HG03139 (cell line): Measurements from ENCODE around the gene NCAPH2.
"Not testable (repeated sequence)": the region's sequence is repeated elsewhere in the genome, so short reads cannot be mapped to it uniquely, and the experiment has no call there.

Source experiments
- ATAC-seq: cut with Tn5 transposase; IDR thresholded peaks from one replicate; pipeline ENCODE4 v1.9.1; 2021; ENCODE audit not compliant: unreplicated experiment

The NCAPH2 gene

DNA sequence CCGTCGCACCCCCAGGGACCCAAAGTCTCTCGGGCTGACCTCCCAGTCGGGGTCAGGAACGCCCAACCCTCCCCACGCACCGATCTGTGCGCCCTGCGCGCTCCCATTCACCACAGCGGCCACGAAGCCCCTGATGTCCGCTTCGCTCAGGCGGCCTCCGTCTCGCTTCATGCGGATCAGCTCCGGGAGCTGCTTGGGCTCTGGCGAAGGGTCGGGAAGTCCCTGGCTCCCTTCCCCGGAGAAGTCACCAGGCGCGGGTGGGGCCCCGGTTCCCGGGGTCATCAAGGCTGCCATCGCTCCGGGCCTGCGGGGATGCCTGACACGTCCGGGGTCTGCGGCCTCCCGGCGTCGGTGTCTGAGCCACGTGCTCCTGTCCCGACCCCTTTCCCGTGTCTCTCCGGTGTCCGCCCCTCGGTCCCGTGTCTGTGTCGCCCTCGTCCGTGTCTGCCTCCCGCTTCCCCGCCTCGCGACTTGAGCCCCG lies 21.4 kb downstream of the NCAPH2 start:
- no peak for ATAC-seq

DNA sequence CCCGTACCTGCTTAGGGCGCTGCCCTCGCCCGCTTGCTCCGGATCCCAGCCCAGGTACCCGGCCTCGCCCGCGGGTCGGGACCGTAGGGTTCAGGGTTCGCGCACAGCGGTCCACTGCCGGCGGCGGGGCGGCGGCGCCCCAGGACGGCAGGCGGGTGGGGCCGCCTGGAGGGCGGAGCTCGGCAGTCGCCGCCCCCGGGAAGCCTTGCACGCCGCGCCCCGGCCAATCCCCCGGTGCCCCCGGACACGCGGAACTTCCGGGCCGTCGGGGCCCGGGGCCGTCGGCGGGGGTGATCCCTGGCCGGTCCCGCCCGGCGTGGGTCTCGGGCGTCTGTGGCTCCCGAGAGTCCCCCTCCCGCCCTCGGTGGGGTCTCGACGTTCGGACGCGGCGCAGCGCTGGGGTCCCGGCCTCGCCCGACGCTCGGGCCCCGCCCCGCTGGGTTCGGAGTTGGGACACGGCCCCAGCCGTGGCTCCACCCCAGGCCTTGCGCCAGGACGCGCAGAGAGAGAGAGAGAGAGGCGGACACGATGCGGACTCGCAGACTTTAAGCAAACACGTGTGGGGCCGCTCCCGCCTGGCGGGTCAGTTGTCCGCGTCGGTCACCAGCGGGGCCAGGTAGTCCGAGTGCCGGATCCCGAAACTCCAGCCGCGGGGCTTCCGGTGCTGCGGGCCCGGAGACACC lies 22.0 kb downstream of the NCAPH2 start, which contains the start of gene TYMP:
TSS of gene TYMP (minus strand) at position 116 of the 683 bp plus-strand sequence. CDS start 303 bp downstream, outside the sequence.
- ATAC-seq, result no peak

DNA sequence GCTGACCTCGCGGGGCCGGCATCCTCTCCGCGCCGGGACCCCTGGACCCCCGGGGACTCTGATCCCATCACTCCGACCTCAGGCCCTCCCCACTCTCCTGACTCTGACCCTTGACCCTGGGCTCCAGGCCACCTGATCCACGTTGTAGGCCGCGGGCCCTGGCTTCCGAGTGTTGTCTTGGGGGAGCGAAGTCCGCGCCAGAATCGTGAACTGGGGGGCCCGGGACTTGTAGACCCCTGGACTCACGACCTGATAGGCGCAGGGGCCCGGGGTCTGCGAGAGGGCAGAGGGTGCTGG lies 22.5 kb downstream of the NCAPH2 start:
- no peak for ATAC-seq

DNA sequence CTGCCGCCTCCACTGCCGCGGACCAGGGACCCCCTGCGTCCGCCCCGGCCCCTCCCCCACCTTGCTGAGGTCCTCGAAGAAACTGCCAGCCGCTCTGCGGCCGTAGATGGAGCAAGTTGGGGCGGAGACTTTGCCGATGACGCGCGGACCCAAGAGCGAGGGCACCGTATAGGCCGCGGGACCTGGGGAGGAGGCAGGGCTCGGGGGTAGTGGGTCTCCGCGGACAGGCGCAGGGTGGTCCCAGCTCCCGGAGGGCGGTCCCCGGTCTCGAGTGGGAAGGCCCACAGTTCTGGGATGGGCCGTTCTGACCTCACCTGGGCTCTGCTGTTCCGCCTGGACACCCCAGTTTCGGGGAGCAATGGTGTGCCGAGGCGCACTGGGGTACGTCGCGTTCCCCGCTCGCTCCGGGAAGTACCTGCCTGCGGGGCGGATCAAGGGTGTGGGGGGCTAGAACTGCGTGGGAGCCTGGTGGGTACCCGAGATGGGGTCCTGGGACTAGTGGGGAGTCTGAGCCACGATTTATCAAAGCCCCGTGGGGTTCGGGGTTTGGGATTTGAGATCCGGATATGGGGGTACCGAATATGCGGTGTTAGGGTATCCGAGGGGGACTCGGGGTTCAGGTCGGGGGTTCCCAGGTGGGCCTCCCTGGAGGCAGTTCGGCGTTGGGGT lies 23.0 kb downstream of the NCAPH2 start:
- no peak for ATAC-seq

DNA sequence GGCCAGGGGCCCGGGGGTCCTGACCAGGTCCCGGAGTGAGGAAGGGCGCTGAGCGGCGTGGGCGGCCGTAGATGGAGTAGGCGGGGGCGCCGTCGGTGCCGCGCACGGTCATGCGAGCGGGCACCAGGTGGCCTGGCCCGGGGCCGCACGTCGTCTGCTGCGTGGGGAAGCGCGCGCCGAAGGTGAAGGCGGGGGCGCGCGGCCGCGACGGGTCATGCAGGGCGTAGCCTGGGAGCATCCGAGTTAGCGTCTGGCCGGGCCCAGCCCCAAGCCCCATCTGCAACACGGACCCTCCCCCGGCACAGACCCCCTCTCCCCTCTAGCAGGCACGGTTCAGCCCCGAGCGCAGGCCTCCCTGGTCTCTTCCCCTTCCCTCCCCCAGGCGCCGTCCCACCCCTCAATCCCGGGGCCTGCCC lies 23.5 kb downstream of the NCAPH2 start:
- ATAC-seq, result no peak

DNA sequence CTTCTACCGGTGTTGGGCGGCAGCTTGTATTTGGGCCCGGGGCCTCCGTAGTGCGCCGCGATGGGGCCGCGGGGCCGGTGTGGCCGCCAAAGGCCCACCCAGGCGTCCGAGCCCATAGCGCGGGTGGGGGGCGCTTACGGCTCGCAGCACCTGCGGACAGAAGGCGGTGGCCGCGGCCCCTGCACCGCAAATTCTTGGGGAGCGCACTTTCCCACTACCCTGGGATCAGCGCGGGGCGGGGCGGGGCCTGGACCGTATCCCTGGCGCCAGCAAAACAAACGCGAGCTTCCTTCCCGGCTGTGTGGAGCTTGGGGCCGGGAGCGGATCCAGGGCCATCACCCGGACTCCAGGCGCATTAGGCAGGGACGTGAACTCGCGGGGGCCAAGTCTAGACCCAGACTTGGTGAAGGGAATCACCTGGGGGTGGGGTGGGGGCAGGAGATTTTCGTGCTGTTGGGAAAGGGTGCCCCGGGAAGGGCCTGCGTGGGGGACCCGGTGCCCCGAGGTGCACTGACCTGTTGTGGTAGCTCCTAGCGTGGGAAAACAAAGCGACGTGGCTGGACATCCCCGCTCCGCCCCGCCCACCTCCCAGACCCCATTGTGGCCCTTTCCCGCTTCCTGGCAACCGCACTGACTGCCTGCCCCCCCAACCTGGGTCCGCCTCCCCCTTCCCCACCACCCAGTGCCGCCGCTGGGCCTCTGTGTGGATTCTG lies 24.1 kb downstream of the NCAPH2 start:
- ATAC-seq, result no peak

DNA sequence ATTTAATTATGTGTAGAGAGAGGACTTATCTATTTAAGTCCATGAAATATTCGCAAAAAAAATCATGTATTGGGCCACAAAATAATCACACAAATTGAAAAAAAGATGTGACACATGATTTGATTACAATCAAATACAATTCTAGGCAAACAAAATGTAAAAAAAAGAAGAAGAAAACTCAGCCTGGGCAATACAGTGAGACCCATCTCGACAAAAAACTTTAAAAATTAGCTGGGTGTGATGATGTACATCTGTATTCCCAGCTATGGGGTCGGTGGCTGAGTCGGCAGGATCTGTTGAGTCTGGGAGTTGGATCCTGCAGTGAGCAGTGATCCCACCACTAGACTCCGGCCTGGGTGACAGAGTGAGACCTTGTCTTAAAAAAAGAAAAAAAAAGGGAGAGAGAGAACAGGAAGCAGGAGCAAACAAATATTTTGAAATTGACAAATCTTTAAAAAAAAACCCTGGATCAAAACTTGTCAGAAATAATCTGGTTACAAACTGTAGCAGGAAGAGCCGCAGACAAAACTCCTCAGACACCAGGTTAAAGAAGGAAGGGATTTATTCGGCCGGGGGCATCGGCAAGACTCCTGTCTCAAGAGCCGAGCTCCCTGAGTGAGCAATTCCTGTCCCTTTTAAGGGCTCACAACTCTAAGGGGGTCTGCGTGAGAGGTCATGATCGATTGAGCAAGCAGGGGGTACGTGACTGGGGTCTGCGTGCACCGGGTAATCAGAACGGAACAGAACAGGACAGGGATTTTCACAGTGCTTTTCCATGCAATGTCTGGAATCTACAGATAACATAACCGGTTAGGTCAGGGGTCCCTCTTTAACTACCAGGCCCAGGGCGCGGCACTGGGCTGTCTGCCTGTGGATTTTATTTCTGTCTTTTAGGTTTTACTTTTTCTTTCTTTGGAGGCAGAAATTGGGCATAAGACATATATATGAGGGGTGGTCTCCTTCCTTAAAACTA lies 25.1 kb downstream of the NCAPH2 start:
- ATAC-seq, result no peak

DNA sequence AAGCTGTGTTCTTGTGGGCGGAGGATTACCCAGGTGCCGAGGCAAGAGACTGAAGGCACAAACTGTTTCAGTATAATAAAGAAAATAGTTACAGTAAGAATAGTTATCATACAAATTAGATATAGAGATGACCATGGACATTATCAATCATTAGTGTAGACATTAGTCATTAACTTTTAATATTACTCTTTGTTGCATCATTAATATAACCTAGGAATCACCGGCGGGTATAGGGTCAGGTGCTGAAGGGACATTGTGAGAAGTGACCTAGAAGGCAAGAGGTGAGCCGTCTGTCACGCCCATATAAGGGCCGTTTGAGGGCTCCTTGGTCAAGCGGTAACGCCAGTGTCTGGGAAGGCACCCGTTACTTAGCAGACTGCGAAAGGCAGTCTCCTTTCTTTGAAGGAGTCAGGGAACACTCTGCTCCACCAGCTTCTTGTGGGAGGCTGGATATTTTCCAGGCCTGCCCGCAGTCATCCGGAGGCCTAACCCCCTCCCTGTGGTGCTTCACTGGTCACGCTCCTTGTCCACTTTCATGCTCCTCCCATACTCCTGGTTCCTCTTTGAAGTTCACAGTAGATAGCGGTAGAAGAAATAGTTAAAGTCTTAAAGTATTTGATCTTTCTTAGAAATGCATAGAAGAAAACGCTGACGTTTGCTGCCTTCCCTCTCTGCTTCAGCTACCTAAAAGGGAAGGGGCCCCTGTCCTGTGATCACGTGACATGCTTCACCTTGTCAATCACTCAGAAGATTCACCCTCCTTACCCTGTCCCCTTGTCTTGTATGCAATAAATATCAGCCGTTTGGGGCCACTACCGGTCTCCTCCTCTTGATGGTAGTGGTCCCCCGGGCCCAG lies 26.1 kb downstream of the NCAPH2 start:
- ATAC-seq, result not testable (repeated sequence)

DNA sequence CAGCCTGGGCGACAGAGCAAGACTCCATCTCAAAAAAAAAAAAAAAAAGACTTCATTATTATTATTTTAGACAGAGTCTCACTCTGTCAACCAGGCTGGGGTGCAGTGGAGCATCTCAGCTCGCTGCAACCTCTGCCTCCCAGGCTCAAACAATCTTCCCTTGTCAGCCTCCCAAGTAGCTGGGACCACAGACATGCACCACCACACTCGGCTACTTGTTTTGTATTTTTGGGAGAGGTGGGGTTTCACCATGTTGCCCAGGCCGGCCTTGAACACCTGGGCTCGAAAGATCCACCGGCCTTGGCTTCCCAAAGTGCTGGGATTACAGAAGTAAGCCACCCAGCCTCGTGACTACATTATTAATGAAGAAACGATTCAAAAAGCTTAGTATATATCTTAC lies 27.1 kb downstream of the NCAPH2 start:
- ATAC-seq, result no peak

DNA sequence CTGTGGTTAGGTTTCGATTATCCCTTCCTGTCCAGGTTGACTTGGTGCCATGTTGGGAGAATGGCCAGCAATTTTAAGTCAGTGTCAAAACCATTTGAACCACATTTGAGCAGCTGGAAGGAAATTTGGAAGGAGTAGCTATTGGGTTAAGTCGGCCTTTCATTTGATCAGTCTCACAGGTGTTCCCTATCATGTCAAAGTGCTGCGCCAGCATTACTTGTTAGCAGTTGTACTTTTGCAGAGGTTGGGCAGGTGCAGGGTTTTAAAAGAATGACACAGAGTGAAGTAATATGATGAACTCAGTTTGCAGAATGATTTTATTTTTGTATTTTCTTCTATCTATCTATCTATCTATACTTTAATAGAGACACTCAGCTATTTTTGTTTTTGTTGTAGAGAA lies 28.2 kb downstream of the NCAPH2 start:
- no peak for ATAC-seq

DNA sequence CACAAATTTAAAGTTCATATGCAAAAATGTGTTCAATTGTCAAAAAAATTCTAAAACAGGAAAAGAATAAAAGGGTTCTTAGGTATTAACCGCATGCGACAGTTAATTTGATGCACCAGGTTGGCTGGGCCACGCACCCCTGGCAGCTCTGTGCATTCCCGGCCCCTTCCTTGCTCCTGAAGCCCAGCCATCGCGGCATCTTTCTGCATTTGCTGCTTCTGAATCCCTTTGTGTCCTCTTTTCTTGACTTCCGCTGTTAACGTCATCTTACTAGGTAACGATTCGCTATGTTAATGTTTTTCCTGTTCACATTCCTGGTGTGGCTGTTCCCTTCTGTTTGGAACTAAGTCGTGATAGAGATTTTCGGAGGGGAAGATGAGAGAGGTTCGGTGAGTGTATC lies 29.7 kb downstream of the NCAPH2 start:
- no peak for ATAC-seq

DNA sequence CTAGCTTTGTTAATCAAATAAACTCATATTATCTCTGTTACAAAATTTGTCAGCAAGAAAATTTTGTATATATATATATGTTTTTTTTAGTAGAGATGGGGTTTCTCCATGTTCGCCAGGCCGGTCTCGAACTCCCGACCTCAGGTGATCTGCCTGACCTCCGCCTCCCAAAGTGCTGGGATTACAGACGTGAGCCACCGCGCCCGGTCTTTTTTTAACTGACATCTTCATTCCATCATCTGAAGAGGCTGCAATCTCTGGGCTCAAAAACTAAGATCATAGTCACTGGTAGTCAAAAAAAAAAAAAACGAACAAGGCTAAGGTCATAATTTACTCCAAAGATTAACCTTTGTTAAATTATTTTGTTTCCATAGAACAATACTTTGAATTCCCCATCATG lies 32.4 kb downstream of the NCAPH2 start:
- no peak for ATAC-seq

DNA sequence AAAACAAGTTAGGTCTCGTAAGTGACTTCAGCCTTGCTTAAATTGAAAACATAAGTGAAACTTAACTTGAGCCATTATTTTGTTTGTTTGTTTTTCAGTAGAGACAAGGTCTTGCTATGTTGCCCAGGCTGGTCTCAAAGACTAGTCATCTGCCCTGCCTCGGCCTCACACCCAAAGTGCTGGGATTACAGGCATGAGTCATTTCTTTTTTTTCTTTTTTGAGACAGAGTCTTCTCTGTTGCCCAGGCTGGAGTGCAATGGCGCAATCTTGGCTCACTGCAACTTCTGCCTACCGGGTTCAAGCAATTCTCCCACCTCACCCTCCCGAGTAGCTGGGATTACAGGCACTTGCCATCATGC lies 33.6 kb downstream of the NCAPH2 start:
- not testable (repeated sequence) for ATAC-seq

DNA sequence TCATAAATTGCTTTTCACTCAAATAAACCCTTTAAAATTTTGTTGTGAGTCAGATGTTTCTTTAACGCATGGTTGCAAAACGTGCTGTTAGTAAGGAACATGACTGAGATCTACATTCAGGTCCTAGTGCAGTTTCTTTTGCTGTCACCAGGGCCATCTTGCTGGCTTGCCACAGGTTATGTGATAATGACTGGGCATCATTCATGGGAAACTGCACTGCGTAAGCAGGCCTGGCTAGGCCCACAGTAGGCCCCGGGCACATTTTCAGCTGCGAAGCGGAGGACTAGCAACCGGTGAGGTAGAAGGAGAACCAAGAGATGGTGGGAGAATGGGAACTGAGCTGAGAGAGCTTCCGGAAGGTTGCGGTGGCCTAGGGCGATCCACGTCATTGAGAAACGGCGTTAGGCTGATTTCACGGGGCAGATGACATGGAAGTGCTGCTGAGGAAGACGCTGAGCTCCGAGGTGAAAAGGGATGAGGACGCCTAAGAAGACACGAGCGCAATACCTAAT lies 34.4 kb downstream of the NCAPH2 start:
- no peak for ATAC-seq

DNA sequence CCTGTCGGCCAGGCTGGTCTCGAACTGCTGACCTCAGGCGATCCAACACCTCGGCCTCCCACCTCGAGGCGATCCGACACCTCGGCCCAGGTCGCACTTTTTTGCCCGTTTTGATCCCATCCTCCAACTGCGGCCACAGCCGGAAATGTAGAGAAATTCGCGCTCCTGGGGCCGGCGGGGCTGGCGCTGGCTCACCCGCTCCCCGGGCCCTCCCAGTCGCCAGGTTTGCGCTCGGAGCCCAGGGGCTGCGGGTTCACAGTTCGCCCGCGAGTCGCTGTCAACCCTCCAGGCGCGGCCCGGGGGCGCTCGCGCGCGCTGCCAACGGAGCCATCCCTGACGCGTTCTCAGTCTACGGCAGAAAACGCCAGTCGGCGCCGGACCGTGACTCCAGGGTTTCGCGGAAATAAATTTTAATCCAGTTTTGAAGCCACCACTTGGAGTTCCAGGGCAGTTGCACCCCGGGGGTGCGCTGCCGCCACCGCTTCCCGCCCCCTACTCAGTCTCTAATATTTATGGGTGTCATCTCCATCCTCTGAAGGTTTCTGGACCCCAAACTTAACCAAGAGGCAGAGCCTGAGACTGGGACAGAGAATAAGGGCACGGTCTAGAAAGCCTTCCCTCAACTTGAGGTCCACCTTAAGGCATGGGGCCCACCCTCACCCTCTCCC lies 36.2 kb downstream of the NCAPH2 start:
- no peak for ATAC-seq

DNA sequence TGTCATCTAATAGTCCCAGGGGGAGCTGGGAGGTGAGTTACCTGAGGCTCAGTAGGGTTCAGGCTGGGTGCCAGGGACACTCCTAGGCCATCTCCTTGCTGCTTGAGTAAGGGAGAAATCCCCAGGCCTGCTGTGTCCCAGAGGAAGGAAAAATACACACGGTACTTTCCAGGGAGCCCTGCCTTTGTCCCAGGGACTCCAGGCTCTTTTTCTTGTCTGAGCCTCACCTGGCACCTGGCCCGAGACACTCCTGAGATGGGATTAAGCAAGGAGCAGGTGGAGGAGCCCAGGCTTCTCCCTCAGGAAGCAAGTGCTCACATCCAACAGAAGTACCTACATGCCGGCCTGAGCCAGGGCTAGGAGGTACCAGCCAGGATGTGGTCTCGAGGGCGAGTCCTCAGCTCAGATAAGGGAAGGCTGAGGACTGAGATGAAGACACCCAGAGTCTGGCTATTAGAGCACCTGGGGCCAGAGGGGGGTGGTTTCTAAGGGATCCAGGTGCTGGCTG lies 36.8 kb downstream of the NCAPH2 start:
- no peak for ATAC-seq

DNA sequence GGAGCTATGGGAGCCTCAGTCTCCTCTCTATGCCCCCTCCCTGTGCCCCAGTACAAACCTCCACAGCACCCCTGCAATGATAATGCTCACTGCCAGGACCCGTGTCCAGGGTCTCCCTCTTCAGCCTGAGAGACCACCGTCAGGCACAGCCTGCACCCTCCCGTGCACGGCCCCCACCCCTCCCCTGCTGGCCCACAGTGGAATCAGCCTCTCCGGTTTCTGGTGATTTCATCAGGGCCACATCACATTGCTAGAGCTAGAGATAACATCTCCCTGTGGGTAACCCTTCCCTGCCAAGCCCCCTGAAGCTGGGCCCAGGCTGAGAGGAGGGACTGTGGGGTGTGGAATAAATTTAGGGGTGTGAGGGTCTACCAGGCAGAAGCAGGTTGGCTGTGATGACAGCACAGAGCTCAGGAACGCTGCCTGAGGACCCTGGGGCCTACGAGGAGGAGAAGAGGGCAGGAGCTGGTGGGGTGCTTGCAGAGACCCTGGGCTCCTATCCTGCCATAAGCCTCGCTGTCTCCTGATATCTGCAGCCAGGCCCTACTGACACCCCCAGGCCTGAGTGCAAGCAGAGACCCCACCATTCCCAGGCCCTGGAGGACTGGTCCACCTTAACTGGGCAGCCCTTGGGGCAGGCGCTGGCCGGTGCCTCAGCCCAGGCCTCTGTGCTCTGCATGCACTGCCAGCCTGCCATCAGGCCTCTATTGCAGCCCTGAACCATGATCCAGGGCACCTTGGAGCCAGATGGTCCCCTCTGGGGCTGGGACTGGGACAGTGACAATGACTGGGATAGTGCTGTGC lies 37.7 kb downstream of the NCAPH2 start, which contains the start of gene KLHDC7B:
TSS of gene KLHDC7B (plus strand) at position 378 of the 804 bp plus-strand sequence. CDS start at position 723, 345 bp downstream.
- no peak for ATAC-seq
